Measurements from ENCODE around the gene RAB8B. TPM values are rescaled to one million over a fixed set of nuclear protein-coding genes. Genes with fewer than 3 reads are reported as not detected.
"Not testable (repeated sequence)": the region's sequence is repeated elsewhere in the genome, so short reads cannot be mapped to it uniquely, and the experiment has no call there.

RAB8B gene
- total RNA-seq, 1 donor from 2014 or later, result 8.7 TPM

GRCh38 chr15:63198371-63199250 lies 9.2 kb downstream of the RAB8B start:
- DNase-seq (ENCODE audit: low spot score), result no peak
- intact Hi-C loops (cut with DNase I), result no loop called here

GRCh38 chr15:63200464-63201249 lies 11.3 kb downstream of the RAB8B start:
- no peak for DNase-seq (ENCODE audit: low spot score)
- intact Hi-C loops (cut with DNase I), result no loop called here

GRCh38 chr15:63202861-63203260 lies 13.5 kb downstream of the RAB8B start:
- DNase-seq (ENCODE audit: low spot score), result no peak
- intact Hi-C loops (cut with DNase I), result no loop called here

- no peak for DNase-seq (ENCODE audit: low spot score)
- intact Hi-C loops (cut with DNase I), result no loop called here
Measured at GRCh38 chr15:63203451-63204090, 14.2 kb downstream of the RAB8B start.

GRCh38 chr15:63206079-63206478 lies 16.7 kb downstream of the RAB8B start:
- intact Hi-C loops (cut with DNase I), result no loop called here
- DNase-seq (ENCODE audit: low spot score), result no peak

GRCh38 chr15:63208824-63209223 lies 19.4 kb downstream of the RAB8B start:
- DNase-seq (ENCODE audit: low spot score); intact Hi-C loops (cut with DNase I): not testable (repeated sequence)

GRCh38 chr15:63210151-63211091 lies 21.0 kb downstream of the RAB8B start:
- intact Hi-C loops (cut with DNase I), result no loop called here
- no peak for DNase-seq (ENCODE audit: low spot score)

GRCh38 chr15:63211092-63211490 lies 21.7 kb downstream of the RAB8B start:
- intact Hi-C loops (cut with DNase I), result no loop called here
- DNase-seq (ENCODE audit: low spot score), result no peak

GRCh38 chr15:63211549-63211948 lies 22.1 kb downstream of the RAB8B start:
- no peak for DNase-seq (ENCODE audit: low spot score)
- intact Hi-C loops (cut with DNase I), result no loop called here

- intact Hi-C loops (cut with DNase I), result no loop called here
- no peak for DNase-seq (ENCODE audit: low spot score)
Measured at GRCh38 chr15:63212050-63213004, 22.9 kb downstream of the RAB8B start.

GRCh38 chr15:63218100-63218808 lies 28.8 kb downstream of the RAB8B start:
- intact Hi-C loops (cut with DNase I), result no loop called here
- no peak for DNase-seq (ENCODE audit: low spot score)

- DNase-seq (ENCODE audit: low spot score), result no peak
- intact Hi-C loops (cut with DNase I), result no loop called here
Measured at GRCh38 chr15:63219196-63219710, 29.8 kb downstream of the RAB8B start.

GRCh38 chr15:63221346-63221745 lies 31.9 kb downstream of the RAB8B start:
- DNase-seq (ENCODE audit: low spot score), result no peak
- intact Hi-C loops (cut with DNase I), result no loop called here

GRCh38 chr15:63223463-63223862 lies 34.1 kb downstream of the RAB8B start:
- DNase-seq (ENCODE audit: low spot score), result no peak
- intact Hi-C loops (cut with DNase I), result no loop called here

GRCh38 chr15:63225381-63225780 lies 36.0 kb downstream of the RAB8B start:
- DNase-seq (ENCODE audit: low spot score), result no peak
- intact Hi-C loops (cut with DNase I), result loop anchor here (5.0 kb wide), 1 partner anchor 33 kb away; no protein-coding TSS in a partner anchor

GRCh38 chr15:63226155-63226883 lies 36.9 kb downstream of the RAB8B start:
- DNase-seq (ENCODE audit: low spot score), result no peak
- intact Hi-C loops (cut with DNase I), result loop anchor here (5.0 kb wide), 1 partner anchor 34 kb away; no protein-coding TSS in a partner anchor

All from cardiac septum (tissue), 1 donor.